Caco-2 (cell line): Measurements from ENCODE around the gene MSRB3. TPM values are rescaled to one million over a fixed set of nuclear protein-coding genes. Genes with fewer than 3 reads are reported as not detected.

Experiments used
- BruUV-seq: library from RNA; stranded (reverse); fragments of 400-500 nt; replicated peaks from 2 replicates; lab custom pipeline; 2021; lab: Mats Ljungman, UMichigan
- CTCF ChIA-PET: fragments of 300-600 bp; sonication (Branson Sonifier 250); formaldehyde crosslinking; loops from one replicate; lab custom pipeline; 2022; ENCODE audit warnings: antibody characterized with exemption; lab: Charles Lee
- POLR2A ChIA-PET: fragments of 300-600 bp; sonication (Branson Sonifier 250); formaldehyde crosslinking; loops from one replicate; lab custom pipeline; 2022; ENCODE audit warnings: antibody characterized with exemption; lab: Charles Lee
- DNase-seq, 2 experiments: peaks; one replicate each; pipeline versions ENCODE4 v3.0.0 to v3.0.0-alpha.2; 2020 to 2022
- H3K27me3 ChIP-seq: replicated peaks from 2 replicates; pipeline ENCODE4 v1.6.0; 2011; ENCODE audit warnings: low read length; ENCODE audit not compliant: control insufficient read depth, insufficient read depth
- H3K36me3 ChIP-seq: 2 replicates; pipeline ENCODE4 v1.5.1; 2011; ENCODE audit warnings: low read length; ENCODE audit not compliant: control insufficient read depth, insufficient read depth
- H3K4me1 ChIP-seq: fragments of 250-450 bp; sonication (Bioruptor Pico); 2 replicates; pipeline ENCODE4 v1.5.1; 2020; ENCODE audit warnings: mild to moderate bottlenecking
- H3K4me3 ChIP-seq: 2 replicates; pipeline ENCODE4 v1.5.1; 2011; ENCODE audit warnings: low read depth, mild to moderate bottlenecking, control low read depth, low read length
- H3K9me3 ChIP-seq: fragments of 250-450 bp; sonication (Bioruptor Pico); 2 replicates; pipeline ENCODE4 v1.5.1; 2020; ENCODE audit warnings: mild to moderate bottlenecking, moderate library complexity
- H3K27ac Mint-ChIP-seq: one replicate; pipeline ENCODE4 v1.8.0; 2022; ENCODE audit warnings: mixed read lengths; ENCODE audit not compliant: unreplicated experiment
- H3K27me3 Mint-ChIP-seq: one replicate; pipeline ENCODE4 v1.8.0; 2022; ENCODE audit warnings: mixed read lengths; ENCODE audit not compliant: insufficient read depth, unreplicated experiment
- H3K36me3 Mint-ChIP-seq: one replicate; pipeline ENCODE4 v1.8.0; 2022; ENCODE audit warnings: mild to moderate bottlenecking, mixed read lengths; ENCODE audit not compliant: insufficient read depth, unreplicated experiment
- H3K4me1 Mint-ChIP-seq: one replicate; pipeline ENCODE4 v1.8.0; 2022; ENCODE audit warnings: low read depth, mixed read lengths; ENCODE audit not compliant: unreplicated experiment
- H3K4me3 Mint-ChIP-seq: one replicate; pipeline ENCODE4 v1.8.0; 2022; ENCODE audit warnings: mild to moderate bottlenecking, moderate library complexity, mixed read lengths; ENCODE audit not compliant: unreplicated experiment
- H3K9me3 Mint-ChIP-seq: one replicate; pipeline ENCODE4 v1.8.0; 2022; ENCODE audit warnings: mixed read lengths; ENCODE audit not compliant: unreplicated experiment
- intact Hi-C: fragments of 100-400 bp; cut with micrococcal nuclease; formaldehyde crosslinking; loops from one replicate; pipeline ENCODE4 v1.10.0; 2022; ENCODE audit not compliant: unreplicated experiment
- total RNA-seq: library from RNA; stranded (reverse); gene quantifications from 2 replicates; pipeline ENCODE4 v1.2.3, GENCODE V29; 2022
- TF ChIP-seq, protein P1 (sequence below), 2 experiments: fragments of 200-600 bp in 1 of 2; IDR thresholded peaks; 1 replicate in 1 of 2; 2 replicates in 1 of 2; pipeline versions ENCODE4 v1.5.1 to v1.8.0; 2011 to 2022; ENCODE audit warnings: antibody characterized with exemption in 1 of 2, control low read depth in 1 of 2, inconsistent platforms in 1 of 2, low read depth in 1 of 2, low read length in 1 of 2, mild to moderate bottlenecking in 1 of 2, moderate library complexity in 1 of 2; ENCODE audit not compliant: insufficient read depth in 1 of 2, severe bottlenecking in 1 of 2, unreplicated experiment in 1 of 2

The MSRB3 gene
- total RNA-seq, 1 experiment from 2014 or later: 7.7 TPM

GRCh38 chr12:65458718-65459117, 180.2 kb downstream of the MSRB3 start:
- intact Hi-C loops: no loop called here
- no peaks in the 10 kb centered on the region for H3K9me3 Mint-ChIP-seq
- H3K27me3 ChIP-seq: no peaks in the 10 kb centered on the region
- H3K4me3 ChIP-seq: no peak overlapping the region
- H3K4me1 Mint-ChIP-seq: no peaks in the 10 kb centered on the region
- no peak overlapping the region for H3K4me3 Mint-ChIP-seq
- no TSS peak for BruUV-seq
- POLR2A ChIA-PET: no interaction called here
- TF ChIP-seq, protein P1, sequence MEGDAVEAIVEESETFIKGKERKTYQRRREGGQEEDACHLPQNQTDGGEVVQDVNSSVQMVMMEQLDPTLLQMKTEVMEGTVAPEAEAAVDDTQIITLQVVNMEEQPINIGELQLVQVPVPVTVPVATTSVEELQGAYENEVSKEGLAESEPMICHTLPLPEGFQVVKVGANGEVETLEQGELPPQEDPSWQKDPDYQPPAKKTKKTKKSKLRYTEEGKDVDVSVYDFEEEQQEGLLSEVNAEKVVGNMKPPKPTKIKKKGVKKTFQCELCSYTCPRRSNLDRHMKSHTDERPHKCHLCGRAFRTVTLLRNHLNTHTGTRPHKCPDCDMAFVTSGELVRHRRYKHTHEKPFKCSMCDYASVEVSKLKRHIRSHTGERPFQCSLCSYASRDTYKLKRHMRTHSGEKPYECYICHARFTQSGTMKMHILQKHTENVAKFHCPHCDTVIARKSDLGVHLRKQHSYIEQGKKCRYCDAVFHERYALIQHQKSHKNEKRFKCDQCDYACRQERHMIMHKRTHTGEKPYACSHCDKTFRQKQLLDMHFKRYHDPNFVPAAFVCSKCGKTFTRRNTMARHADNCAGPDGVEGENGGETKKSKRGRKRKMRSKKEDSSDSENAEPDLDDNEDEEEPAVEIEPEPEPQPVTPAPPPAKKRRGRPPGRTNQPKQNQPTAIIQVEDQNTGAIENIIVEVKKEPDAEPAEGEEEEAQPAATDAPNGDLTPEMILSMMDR (IDR thresholded peaks at IDR 0.05; ENCODE audit: insufficient read depth in 1 of 2, low read depth in 1 of 2, low read length in 1 of 2, severe bottlenecking in 1 of 2, unreplicated experiment in 1 of 2): no peak
- peaks cover 2% of the 10 kb centered on the region; the same call in 1 of the 2 replicates for H3K4me1 ChIP-seq
- H3K9me3 ChIP-seq: no peaks in the 10 kb centered on the region
- DNase-seq: no peak
- H3K27ac Mint-ChIP-seq: no peak overlapping the region
- no peaks in the 10 kb centered on the region for H3K27me3 Mint-ChIP-seq
- CTCF ChIA-PET: no interaction called here
- H3K36me3 Mint-ChIP-seq: no peaks in the 10 kb centered on the region
- no peaks in the 10 kb centered on the region for H3K36me3 ChIP-seq

GRCh38 chr12:65459545-65459944, 181.1 kb downstream of the MSRB3 start:
- no peaks in the 10 kb centered on the region for H3K27me3 Mint-ChIP-seq
- no TSS peak for BruUV-seq
- DNase-seq: no peak
- TF ChIP-seq, protein P1 (IDR thresholded peaks at IDR 0.05; ENCODE audit: insufficient read depth in 1 of 2, low read depth in 1 of 2, low read length in 1 of 2, severe bottlenecking in 1 of 2, unreplicated experiment in 1 of 2): no peak
- ChIA-PET CTCF (no interaction called here), POLR2A (no interaction called here)
- intact Hi-C loops: no loop called here
- H3K4me3 Mint-ChIP-seq: no peak overlapping the region
- no peaks in the 10 kb centered on the region for H3K9me3 Mint-ChIP-seq
- no peak overlapping the region for H3K4me3 ChIP-seq
- H3K4me1 ChIP-seq: no peaks in the 10 kb centered on the region
- H3K4me1 Mint-ChIP-seq: no peaks in the 10 kb centered on the region
- H3K27ac Mint-ChIP-seq: no peak overlapping the region
- H3K36me3 ChIP-seq: no peaks in the 10 kb centered on the region
- H3K9me3 ChIP-seq: no peaks in the 10 kb centered on the region
- no peaks in the 10 kb centered on the region for H3K27me3 ChIP-seq
- H3K36me3 Mint-ChIP-seq: no peaks in the 10 kb centered on the region

GRCh38 chr12:65460063-65460462, 181.6 kb downstream of the MSRB3 start:
- TF ChIP-seq, protein P1 (IDR thresholded peaks at IDR 0.05; ENCODE audit: insufficient read depth in 1 of 2, low read depth in 1 of 2, low read length in 1 of 2, severe bottlenecking in 1 of 2, unreplicated experiment in 1 of 2): no peak
- no peaks in the 10 kb centered on the region for H3K27me3 Mint-ChIP-seq
- DNase-seq: no peak
- Histone ChIP-seq H3K4me3 (no peak overlapping the region), H3K36me3 (no peaks in the 10 kb centered on the region), H3K27me3 (no peaks in the 10 kb centered on the region), H3K9me3 (no peaks in the 10 kb centered on the region), H3K4me1 (no peaks in the 10 kb centered on the region)
- intact Hi-C loops: no loop called here
- no TSS peak for BruUV-seq
- H3K36me3 Mint-ChIP-seq: no peaks in the 10 kb centered on the region
- H3K9me3 Mint-ChIP-seq: no peaks in the 10 kb centered on the region
- no peaks in the 10 kb centered on the region for H3K4me1 Mint-ChIP-seq
- ChIA-PET CTCF (no interaction called here), POLR2A (no interaction called here)
- no peak overlapping the region for H3K4me3 Mint-ChIP-seq
- H3K27ac Mint-ChIP-seq: no peak overlapping the region
